Choroid plexus epithelial cell (primary cell): Measurements from ENCODE around the gene BAX.

Source experiments
- DNase-seq: peaks from one replicate; pipeline ENCODE4 v3.0.0-alpha.2; 2010; ENCODE audit warnings: low read depth
- H3K4me3 ChIP-seq: 2 replicates; pipeline ENCODE4 v1.5.1; 2011; ENCODE audit warnings: low read depth, mild to moderate bottlenecking, control low read depth, low read length, moderate library complexity
- CTCF ChIP-seq: conservative IDR thresholded peaks from 2 replicates; pipeline ENCODE4 v1.5.1; 2011; ENCODE audit warnings: low read depth, mild to moderate bottlenecking, control low read depth, inconsistent platforms, low read length, moderate library complexity

The BAX gene

GRCh38 chr19:48962849-48963165, 8.1 kb downstream of the BAX start:
- no peak overlapping the region for H3K4me3 ChIP-seq
- TF ChIP-seq CTCF = no peak
- no peak for DNase-seq

GRCh38 chr19:48963371-48964204, 8.9 kb downstream of the BAX start:
- no peak for TF ChIP-seq CTCF
- H3K4me3 ChIP-seq = peak overlapping the region; percentile 17
- peak; percentile 70 for DNase-seq

GRCh38 chr19:48964205-48965039, 9.7 kb downstream of the BAX start:
- peak; percentile 75 for DNase-seq
- H3K4me3 ChIP-seq = peak overlapping the region; percentile 35
- no peak for TF ChIP-seq CTCF

DNA sequence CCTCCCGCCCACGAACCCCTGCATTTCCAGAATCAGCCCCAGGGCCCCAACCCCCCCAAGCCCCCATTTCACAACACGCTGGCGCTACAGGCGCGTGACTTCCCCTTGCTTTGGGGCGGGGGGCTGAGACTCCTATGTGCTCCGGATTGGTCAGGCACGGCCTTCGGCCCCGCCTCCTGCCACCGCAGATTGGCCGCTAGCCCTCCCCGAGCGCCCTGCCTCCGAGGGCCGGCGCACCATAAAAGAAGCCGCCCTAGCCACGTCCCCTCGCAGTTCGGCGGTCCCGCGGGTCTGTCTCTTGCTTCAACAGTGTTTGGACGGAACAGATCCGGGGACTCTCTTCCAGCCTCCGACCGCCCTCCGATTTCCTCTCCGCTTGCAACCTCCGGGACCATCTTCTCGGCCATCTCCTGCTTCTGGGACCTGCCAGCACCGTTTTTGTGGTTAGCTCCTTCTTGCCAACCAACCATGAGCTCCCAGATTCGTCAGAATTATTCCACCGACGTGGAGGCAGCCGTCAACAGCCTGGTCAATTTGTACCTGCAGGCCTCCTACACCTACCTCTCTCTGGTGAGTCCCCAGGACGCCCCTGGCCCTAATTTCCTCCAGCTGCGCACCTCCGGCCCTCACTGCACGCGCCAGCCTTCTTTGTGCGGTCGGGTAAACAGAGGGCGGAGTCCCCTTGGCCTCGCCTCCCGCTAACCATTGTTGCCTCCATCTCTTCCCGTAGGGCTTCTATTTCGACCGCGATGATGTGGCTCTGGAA, 10.5 kb downstream of the BAX start, which contains the start of gene FTL:
Gene FTL, plus strand, starts transcription at position 270 of the 766 bp plus-strand sequence. Its CDS starts 199 bp downstream, at position 469.
- H3K4me3 ChIP-seq = peak within 1 kb of the TSS; percentile 78
- peak; percentile 98 for DNase-seq
- TF ChIP-seq CTCF = no peak

- peak; percentile 88 for DNase-seq
- TF ChIP-seq CTCF = no peak
- H3K4me3 ChIP-seq = peak overlapping the region; percentile 78
These were observed 11.3 kb downstream of the BAX start for GRCh38 chr19:48965806-48966540.
